ENCODE results near the gene NCL.
A peak's percentile ranks its signal among the peaks of the same experiment; 100 is the strongest.

The NCL gene

GRCh38 chr2:231482806-231483391 lies 18.6 kb upstream of the NCL start:
- TF ChIP-seq CTCF (IDR thresholded peaks at IDR 0.05; ENCODE audit: low read depth, low read length) = peak; percentile 93
- H3K4me3 ChIP-seq (ENCODE audit: low read depth, low read length) = no peak overlapping the region
- in situ Hi-C loops (cut with HindIII; ENCODE audit: low sequenced_read_pairs) = no loop called here
- peak; percentile 28 for DNase-seq (ENCODE audit: low read depth, low spot score)

- no peak overlapping the region for H3K4me3 ChIP-seq (ENCODE audit: low read depth, low read length)
- no peak for DNase-seq (ENCODE audit: low read depth, low spot score)
- in situ Hi-C loops (cut with HindIII; ENCODE audit: low sequenced_read_pairs) = no loop called here
- TF ChIP-seq CTCF (IDR thresholded peaks at IDR 0.05; ENCODE audit: low read depth, low read length) = no peak
These were observed 16.5 kb upstream of the NCL start for GRCh38 chr2:231480781-231481180.

- in situ Hi-C loops (cut with HindIII; ENCODE audit: low sequenced_read_pairs) = no loop called here
- H3K4me3 ChIP-seq (ENCODE audit: low read depth, low read length) = no peak overlapping the region
- no peak for DNase-seq (ENCODE audit: low read depth, low spot score)
- TF ChIP-seq CTCF (IDR thresholded peaks at IDR 0.05; ENCODE audit: low read depth, low read length) = no peak
These were observed 15.2 kb upstream of the NCL start for GRCh38 chr2:231479455-231479854.

- in situ Hi-C loops (cut with HindIII; ENCODE audit: low sequenced_read_pairs) = no loop called here
- no peak overlapping the region for H3K4me3 ChIP-seq (ENCODE audit: low read depth, low read length)
- no peak for TF ChIP-seq CTCF (IDR thresholded peaks at IDR 0.05; ENCODE audit: low read depth, low read length)
- no peak for DNase-seq (ENCODE audit: low read depth, low spot score)
These were observed 12.6 kb upstream of the NCL start for GRCh38 chr2:231476920-231477319.

GRCh38 chr2:231475965-231476364 lies 11.7 kb upstream of the NCL start:
- no peak for TF ChIP-seq CTCF (IDR thresholded peaks at IDR 0.05; ENCODE audit: low read depth, low read length)
- in situ Hi-C loops (cut with HindIII; ENCODE audit: low sequenced_read_pairs) = no loop called here
- no peak for DNase-seq (ENCODE audit: low read depth, low spot score)
- H3K4me3 ChIP-seq (ENCODE audit: low read depth, low read length) = no peak overlapping the region

GRCh38 chr2:231472816-231473215 lies 8.5 kb upstream of the NCL start:
- no peak overlapping the region for H3K4me3 ChIP-seq (ENCODE audit: low read depth, low read length)

More at GRCh38 chr2:231472816-231473215, 8.5 kb upstream of the NCL start:
- no peak for TF ChIP-seq CTCF (IDR thresholded peaks at IDR 0.05; ENCODE audit: low read depth, low read length)
- in situ Hi-C loops (cut with HindIII; ENCODE audit: low sequenced_read_pairs) = no loop called here
- no peak for DNase-seq (ENCODE audit: low read depth, low spot score)

Measured in astrocyte of the spinal cord (primary cell).